ENCODE results near the gene HNRNPU. TPM values are rescaled to one million over a fixed set of nuclear protein-coding genes. Genes with fewer than 3 reads are reported as not detected.
A peak's percentile ranks its signal among the peaks of the same experiment; 100 is the strongest.

HNRNPU gene
- total and polyA plus RNA-seq, 2 of the 13 experiments (the other 11 are each of a cell fraction or from before 2014, with no cell fraction given), result 101 to 508 TPM

DNA sequence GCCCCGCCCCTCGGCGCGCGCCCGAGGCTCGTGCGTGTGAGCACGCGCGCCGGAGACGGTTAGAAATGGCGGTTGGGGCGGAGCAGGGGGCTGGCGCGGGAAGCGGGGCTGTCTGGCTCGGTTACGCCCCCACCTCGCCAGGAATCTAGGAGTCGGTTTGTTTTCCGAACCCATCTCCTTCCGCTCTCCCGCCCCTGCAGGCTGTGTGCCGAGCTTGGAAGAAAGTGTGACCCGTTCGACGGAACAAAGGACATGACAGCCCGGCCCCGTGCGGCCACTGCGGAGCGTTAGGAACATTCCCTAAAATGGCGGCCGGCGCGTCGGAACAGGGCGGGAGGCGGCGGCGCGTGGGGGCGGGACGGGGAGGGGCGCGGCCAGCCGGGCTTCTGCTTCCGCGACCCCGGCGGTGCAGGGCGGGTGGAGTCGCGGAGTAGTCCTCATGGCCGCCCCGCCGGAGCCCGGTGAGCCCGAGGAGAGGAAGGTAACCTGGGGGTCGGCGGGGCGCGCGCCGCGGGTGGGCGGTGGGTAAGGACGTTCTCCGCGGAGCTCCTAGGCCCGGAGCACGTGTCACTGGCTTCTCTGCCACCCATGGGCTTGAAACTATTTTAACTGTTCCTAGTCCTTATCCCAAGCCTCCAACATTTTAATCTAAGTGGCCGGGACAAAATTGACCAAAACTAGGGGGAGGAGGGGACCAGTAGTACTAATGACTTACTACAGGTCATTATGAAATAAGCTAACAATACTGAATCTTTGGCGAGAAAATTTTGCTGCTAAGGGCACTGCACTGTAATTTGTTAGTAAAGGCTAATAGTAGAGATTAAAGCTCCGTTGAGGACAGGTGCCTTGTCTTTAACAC is 28.8 kb downstream of the HNRNPU start, which contains the start of gene COX20 (continued):
- TF ChIP-seq DNMT1 (CRISPR knock-in tag; IDR thresholded peaks at IDR 0.05) (no peak), SIX1 (CRISPR knock-in tag; IDR thresholded peaks at IDR 0.05; ENCODE audit: borderline replicate concordance) (0 out of 2 replicates have a peak, but pooled peaks have one; percentile 17), ZNF713 (CRISPR knock-in tag; IDR thresholded peaks at IDR 0.05) (no peak), KLF16 (CRISPR knock-in tag; IDR thresholded peaks at IDR 0.05) (peak in 1 of 2 experiments; percentile 68; a peak in 2 of 4 replicates), CEBPB (IDR thresholded peaks at IDR 0.05; ENCODE audit: borderline replicate concordance, low read depth, low read length) (no peak), ZMYM3 (CRISPR knock-in tag; IDR thresholded peaks at IDR 0.05) (no peak), FOXK1 (CRISPR knock-in tag; IDR thresholded peaks at IDR 0.05; ENCODE audit: borderline replicate concordance, low read depth) (0 out of 2 replicates have a peak, but pooled peaks have one; percentile 26), KDM2A (CRISPR knock-in tag; IDR thresholded peaks at IDR 0.05; ENCODE audit: borderline replicate concordance, low read depth) (peak; percentile 96), HOXA7 (CRISPR knock-in tag; IDR thresholded peaks at IDR 0.05) (0 out of 2 replicates have a peak, but pooled peaks have one; percentile 43), IKZF4 (CRISPR knock-in tag; IDR thresholded peaks at IDR 0.05; ENCODE audit: borderline replicate concordance, low read depth, not compliant biosample characterization) (peak; percentile 40), ARNT (IDR thresholded peaks at IDR 0.05) (no peak), PCBP1 (IDR thresholded peaks at IDR 0.05; ENCODE audit: borderline replicate concordance, low read depth, low read length) (no peak; the same call in 1 of the 2 replicates), ZNF772 (CRISPR knock-in tag; IDR thresholded peaks at IDR 0.05) (peak; percentile 74), ZNF274 (CRISPR knock-in tag; IDR thresholded peaks at IDR 0.05) (no peak)
- TF ChIP-seq, protein P1, sequence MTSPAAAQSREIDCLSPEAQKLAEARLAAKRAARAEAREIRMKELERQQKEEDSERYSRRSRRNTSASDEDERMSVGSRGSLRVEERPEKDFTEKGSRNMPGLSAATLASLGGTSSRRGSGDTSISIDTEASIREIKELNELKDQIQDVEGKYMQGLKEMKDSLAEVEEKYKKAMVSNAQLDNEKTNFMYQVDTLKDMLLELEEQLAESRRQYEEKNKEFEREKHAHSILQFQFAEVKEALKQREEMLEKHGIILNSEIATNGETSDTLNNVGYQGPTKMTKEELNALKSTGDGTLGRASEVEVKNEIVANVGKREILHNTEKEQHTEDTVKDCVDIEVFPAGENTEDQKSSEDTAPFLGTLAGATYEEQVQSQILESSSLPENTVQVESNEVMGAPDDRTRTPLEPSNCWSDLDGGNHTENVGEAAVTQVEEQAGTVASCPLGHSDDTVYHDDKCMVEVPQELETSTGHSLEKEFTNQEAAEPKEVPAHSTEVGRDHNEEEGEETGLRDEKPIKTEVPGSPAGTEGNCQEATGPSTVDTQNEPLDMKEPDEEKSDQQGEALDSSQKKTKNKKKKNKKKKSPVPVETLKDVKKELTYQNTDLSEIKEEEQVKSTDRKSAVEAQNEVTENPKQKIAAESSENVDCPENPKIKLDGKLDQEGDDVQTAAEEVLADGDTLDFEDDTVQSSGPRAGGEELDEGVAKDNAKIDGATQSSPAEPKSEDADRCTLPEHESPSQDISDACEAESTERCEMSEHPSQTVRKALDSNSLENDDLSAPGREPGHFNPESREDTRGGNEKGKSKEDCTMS (CRISPR knock-in tag; conservative IDR thresholded peaks at IDR 0.05), result no peak
- TF ChIP-seq, protein P2, sequence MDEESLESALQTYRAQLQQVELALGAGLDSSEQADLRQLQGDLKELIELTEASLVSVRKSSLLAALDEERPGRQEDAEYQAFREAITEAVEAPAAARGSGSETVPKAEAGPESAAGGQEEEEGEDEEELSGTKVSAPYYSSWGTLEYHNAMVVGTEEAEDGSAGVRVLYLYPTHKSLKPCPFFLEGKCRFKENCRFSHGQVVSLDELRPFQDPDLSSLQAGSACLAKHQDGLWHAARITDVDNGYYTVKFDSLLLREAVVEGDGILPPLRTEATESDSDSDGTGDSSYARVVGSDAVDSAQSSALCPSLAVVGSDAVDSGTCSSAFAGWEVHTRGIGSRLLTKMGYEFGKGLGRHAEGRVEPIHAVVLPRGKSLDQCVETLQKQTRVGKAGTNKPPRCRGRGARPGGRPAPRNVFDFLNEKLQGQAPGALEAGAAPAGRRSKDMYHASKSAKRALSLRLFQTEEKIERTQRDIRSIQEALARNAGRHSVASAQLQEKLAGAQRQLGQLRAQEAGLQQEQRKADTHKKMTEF (CRISPR knock-in tag; IDR thresholded peaks at IDR 0.05), result peak; percentile 86
- TF ChIP-seq, protein P3, sequence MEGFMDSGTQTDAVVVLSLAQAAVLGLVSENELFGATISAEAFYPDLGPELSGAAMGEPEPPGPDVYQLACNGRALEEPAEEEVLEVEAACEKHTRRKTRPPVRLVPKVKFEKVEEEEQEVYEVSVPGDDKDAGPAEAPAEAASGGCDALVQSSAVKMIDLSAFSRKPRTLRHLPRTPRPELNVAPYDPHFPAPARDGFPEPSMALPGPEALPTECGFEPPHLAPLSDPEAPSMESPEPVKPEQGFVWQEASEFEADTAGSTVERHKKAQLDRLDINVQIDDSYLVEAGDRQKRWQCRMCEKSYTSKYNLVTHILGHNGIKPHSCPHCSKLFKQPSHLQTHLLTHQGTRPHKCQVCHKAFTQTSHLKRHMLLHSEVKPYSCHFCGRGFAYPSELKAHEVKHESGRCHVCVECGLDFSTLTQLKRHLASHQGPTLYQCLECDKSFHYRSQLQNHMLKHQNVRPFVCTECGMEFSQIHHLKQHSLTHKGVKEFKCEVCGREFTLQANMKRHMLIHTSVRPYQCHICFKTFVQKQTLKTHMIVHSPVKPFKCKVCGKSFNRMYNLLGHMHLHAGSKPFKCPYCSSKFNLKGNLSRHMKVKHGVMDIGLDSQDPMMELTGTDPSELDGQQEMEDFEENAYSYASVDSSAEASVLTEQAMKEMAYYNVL (CRISPR knock-in tag; IDR thresholded peaks at IDR 0.05; ENCODE audit: borderline replicate concordance), result no peak; the same call in none of the 2 replicates
- TF ChIP-seq, protein P4, sequence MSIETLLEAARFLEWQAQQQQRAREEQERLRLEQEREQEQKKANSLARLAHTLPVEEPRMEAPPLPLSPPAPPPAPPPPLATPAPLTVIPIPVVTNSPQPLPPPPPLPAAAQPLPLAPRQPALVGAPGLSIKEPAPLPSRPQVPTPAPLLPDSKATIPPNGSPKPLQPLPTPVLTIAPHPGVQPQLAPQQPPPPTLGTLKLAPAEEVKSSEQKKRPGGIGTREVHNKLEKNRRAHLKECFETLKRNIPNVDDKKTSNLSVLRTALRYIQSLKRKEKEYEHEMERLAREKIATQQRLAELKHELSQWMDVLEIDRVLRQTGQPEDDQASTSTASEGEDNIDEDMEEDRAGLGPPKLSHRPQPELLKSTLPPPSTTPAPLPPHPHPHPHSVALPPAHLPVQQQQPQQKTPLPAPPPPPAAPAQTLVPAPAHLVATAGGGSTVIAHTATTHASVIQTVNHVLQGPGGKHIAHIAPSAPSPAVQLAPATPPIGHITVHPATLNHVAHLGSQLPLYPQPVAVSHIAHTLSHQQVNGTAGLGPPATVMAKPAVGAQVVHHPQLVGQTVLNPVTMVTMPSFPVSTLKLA (IDR thresholded peaks at IDR 0.05), result no peak
- TF ChIP-seq, protein P5, sequence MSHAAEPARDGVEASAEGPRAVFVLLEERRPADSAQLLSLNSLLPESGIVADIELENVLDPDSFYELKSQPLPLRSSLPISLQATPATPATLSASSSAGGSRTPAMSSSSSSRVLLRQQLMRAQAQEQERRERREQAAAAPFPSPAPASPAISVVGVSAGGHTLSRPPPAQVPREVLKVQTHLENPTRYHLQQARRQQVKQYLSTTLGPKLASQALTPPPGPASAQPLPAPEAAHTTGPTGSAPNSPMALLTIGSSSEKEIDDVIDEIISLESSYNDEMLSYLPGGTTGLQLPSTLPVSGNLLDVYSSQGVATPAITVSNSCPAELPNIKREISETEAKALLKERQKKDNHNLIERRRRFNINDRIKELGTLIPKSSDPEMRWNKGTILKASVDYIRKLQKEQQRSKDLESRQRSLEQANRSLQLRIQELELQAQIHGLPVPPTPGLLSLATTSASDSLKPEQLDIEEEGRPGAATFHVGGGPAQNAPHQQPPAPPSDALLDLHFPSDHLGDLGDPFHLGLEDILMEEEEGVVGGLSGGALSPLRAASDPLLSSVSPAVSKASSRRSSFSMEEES (CRISPR knock-in tag; IDR thresholded peaks at IDR 0.05), result peak; percentile 13

All from HepG2 (cell line).